Esophagus (tissue), 2 donors: ENCODE results near the gene MYT1. TPM values are rescaled to one million over a fixed set of nuclear protein-coding genes. Genes with fewer than 3 reads are reported as not detected.
"Not testable (repeated sequence)": the region's sequence is repeated elsewhere in the genome, so short reads cannot be mapped to it uniquely, and the experiment has no call there.

Source experiments
- H3K27ac ChIP-seq, 2 donors: one replicate each; pipeline ENCODE4 v1.5.1; 2013; ENCODE audit warnings: low read depth in 2 of 2, mild to moderate bottlenecking in 2 of 2, inconsistent platforms in 1 of 2, low read length in 1 of 2, moderate library complexity in 1 of 2
- H3K27me3 ChIP-seq, 2 donors: one replicate each; pipeline ENCODE4 v1.6.1; 2013; ENCODE audit warnings: low read length in 2 of 2, control low read depth in 1 of 2, mild to moderate bottlenecking in 1 of 2; ENCODE audit not compliant: insufficient read depth in 2 of 2, control insufficient read depth in 1 of 2
- H3K36me3 ChIP-seq, 2 donors: one replicate each; pipeline ENCODE4 v1.6.1; 2013; ENCODE audit warnings: low read length in 1 of 2; ENCODE audit not compliant: control insufficient read depth in 2 of 2, insufficient read depth in 2 of 2
- H3K4me1 ChIP-seq, 2 donors: one replicate each; pipeline ENCODE4 v1.6.1; 2013; ENCODE audit warnings: low read length in 1 of 2; ENCODE audit not compliant: control insufficient read depth in 2 of 2, insufficient read depth in 2 of 2
- H3K4me3 ChIP-seq, 2 donors: one replicate each; pipeline ENCODE4 v1.5.1; 2013; ENCODE audit warnings: low read length in 2 of 2, mild to moderate bottlenecking in 2 of 2, low read depth in 1 of 2, moderate library complexity in 1 of 2
- H3K9me3 ChIP-seq, 2 donors: one replicate each; pipeline ENCODE4 v1.6.1; 2013; ENCODE audit warnings: mild to moderate bottlenecking in 2 of 2, low read depth in 1 of 2, low read length in 1 of 2, moderate library complexity in 1 of 2; ENCODE audit not compliant: control insufficient read depth in 2 of 2, insufficient read depth in 1 of 2
- WGBS, 2 donors: extraction: QIAGEN DNeasy Blood & Tissue Kit; methylation state at CpG; one replicate each; pipeline ENCODE4 v1.1.7; 2013; 5-methylcytosine and 5-hydroxymethylcytosine counted together
- polyA plus RNA-seq, 2 donors: library from polyadenylated mRNA; stranded (reverse); fragments of 200-250 nt; gene quantifications; one replicate each; pipeline ENCODE4 v1.2.3, GENCODE V29; 2013
- donor health status: healthy with polysubstance abuse.
- donor health status: Bipolar disorder and iron deficiency.

The MYT1 gene
- polyA plus RNA-seq, 2 donors, result not detected

DNA sequence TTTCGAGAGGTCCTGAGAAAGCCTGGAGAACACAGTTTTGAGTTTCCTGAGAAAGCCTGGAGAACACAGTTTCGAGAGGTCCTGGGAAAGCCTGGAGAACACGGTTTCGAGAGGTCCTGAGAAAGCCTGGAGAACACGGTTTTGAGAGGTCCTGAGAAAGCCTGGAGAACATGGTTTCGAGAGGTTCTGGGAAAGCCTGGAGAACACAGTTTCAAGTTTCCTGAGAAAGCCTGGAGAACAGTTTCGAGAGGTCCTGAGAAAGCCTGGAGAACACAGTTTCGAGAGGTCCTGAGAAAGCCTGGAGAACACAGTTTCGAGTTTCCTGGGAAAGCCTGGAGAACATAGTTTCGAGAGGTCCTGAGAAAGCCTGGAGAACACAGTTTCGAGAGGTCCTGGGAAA lies 40.7 kb upstream of the MYT1 start:
- not testable (repeated sequence) for H3K27ac ChIP-seq, H3K27me3 ChIP-seq, H3K4me1 ChIP-seq, H3K36me3 ChIP-seq, H3K4me3 ChIP-seq, H3K9me3 ChIP-seq
- WGBS, 2 donors, result 84 to 85% methylated on average over 11 of the region's 11 CpGs

DNA sequence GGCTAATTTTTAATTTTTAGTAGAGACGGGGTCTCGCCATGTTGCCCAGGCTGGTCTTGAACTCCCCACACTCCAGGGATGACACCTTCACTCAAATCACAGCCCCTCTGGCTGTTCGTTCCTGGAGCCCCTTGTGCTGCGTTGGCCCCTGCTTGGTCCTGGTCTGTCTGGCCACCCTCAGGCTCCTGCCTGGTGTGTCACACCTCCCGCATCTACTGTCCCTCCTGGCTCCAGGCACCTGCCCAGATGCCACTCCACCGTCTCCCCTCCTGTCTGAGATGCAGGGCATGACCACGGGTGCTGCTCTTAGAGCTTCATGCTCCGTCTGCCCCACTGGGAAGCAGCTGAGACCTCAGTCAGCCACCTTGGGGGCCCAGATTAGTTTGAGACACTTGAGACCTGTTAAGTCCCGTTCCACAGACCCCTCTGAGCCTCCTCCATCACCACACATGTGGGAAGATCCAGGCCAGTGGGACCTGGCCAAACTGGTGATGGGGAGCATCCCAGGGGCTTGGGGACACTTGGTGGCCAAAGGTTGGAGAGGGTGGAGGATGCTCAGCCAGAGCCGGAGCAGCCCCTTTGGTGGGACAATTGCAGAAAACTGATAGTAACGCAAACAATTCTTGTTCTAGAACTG lies 35.0 kb upstream of the MYT1 start:
- Histone ChIP-seq H3K9me3 (no peaks in the 10 kb centered on the region), H3K4me1 (no peaks in the 10 kb centered on the region), H3K36me3 (no peaks in the 10 kb centered on the region), H3K27ac (no peak overlapping the region), H3K27me3 (no peaks in the 10 kb centered on the region), H3K4me3 (no peak overlapping the region)
- 81 to 83% methylated on average over 11 of the region's 11 CpGs for WGBS, 2 donors

DNA sequence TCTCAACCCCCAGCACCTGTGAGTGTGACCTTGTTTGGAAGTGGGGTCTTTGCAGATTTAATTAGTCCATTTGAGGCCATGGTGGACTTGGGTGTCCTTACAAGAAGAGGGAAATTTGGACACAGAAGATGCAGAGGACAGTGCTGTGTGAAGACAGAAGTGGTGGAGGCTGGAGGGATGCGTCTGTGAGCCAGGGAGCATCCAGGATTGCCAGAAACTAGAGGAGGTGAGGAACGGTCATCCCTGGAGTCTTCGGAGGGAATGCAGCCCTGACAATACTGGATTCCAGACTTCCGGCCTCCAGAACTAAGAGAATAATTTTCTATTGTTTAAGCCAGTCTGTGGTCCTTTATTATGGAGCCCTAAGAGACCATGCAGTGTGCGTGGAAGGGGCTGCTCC lies 34.0 kb upstream of the MYT1 start:
- Histone ChIP-seq H3K4me1 (no peaks in the 10 kb centered on the region), H3K27me3 (no peaks in the 10 kb centered on the region), H3K9me3 (no peaks in the 10 kb centered on the region), H3K36me3 (no peaks in the 10 kb centered on the region), H3K4me3 (no peak overlapping the region), H3K27ac (no peak overlapping the region)
- 67 to 73% methylated on average over 5 of the region's 5 CpGs for WGBS, 2 donors

DNA sequence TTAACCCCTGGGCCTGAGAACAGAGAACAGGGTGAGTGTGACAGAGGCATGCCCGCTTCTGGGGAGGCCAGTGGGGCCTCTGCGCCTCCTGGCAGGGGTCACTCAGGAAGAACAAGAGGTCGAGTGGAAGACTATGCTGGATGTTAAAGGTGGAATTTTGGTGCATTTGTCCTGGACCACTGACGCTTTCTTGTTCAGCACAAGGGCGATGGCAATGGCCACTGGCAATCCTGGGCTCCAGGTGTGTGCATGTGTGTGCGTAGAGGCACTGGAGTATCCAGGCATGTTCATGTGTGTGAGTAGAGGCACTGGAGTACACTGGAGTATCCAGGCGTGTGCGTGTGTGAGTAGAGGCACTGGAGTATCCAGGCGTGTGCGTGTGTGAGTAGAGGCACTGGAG lies 33.4 kb upstream of the MYT1 start:
- H3K4me3 ChIP-seq, result no peak overlapping the region
- H3K27me3 ChIP-seq, result no peaks in the 10 kb centered on the region
- H3K36me3 ChIP-seq, result no peaks in the 10 kb centered on the region
- H3K9me3 ChIP-seq, result no peaks in the 10 kb centered on the region
- H3K4me1 ChIP-seq, result no peaks in the 10 kb centered on the region
- WGBS, 2 donors, result 78 to 83% methylated on average over 10 of the region's 10 CpGs
- no peak overlapping the region for H3K27ac ChIP-seq

DNA sequence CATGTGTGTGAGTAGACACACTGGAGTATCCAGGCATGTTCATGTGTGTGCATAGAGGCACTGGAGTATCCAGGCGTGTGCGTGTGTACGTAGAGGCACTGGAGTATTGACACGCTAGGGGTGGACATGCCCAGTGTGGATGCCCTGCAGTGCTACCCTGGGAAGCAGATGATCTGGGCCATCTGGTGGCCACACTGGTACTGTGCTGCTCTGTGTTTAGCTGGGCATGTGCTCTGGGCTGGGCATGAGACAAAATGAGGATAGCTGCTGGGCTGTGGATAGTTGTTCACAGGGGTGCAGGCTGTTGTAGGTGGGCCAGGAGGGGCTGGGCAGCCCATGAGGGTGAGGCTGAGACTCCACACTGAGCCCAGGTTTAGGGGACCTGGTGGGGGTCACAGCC lies 32.8 kb upstream of the MYT1 start:
- Histone ChIP-seq H3K27me3 (no peaks in the 10 kb centered on the region), H3K27ac (no peak overlapping the region), H3K36me3 (no peaks in the 10 kb centered on the region), H3K9me3 (no peaks in the 10 kb centered on the region), H3K4me3 (no peak overlapping the region), H3K4me1 (no peaks in the 10 kb centered on the region)
- WGBS, 2 donors, result 65 to 75% methylated on average over 4 of the region's 4 CpGs

DNA sequence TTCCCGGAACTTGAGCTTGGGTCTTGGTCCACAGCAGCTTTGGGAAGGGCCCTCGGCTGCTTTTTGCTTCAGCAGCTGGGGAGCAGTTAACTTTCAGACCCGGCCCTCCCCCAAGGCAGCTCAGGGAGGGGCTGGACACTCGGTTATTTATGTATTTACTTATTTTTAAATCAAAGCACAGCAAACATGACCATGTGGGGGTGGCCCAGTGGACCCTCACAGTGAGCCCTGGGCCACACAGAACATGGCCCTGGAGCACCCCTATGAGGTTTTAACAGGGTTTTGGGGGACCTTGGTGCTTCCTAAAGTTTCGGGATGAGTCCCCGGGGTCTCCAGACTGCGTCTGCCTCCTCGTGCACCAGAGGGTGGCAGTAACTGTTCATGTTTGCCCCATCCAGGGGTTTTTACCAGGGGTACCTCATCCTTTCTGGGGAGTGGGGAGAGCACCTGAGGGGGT lies 30.3 kb upstream of the MYT1 start:
- 39 to 44% methylated on average over 8 of the region's 8 CpGs for WGBS, 2 donors
- no peaks in the 10 kb centered on the region for H3K27me3 ChIP-seq

DNA sequence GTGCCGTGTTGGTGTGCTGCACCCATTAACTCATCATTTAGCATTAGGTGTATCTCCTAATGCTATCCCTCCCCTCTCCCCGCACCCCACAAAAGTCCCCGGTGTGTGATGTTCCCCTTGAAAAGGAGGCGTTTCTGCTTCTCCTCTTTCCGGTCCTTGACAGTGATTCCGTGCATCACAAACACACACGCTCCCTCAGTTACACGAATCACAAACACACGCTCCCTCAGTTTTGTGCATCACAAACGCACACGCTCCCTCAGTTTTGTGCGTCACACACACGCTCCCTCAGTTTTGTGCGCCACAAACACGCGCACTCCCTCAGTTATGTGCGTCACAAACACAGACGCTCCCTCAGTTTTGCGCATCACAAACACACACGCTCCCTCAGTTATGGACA lies 29.5 kb upstream of the MYT1 start:
- not testable (repeated sequence) for H3K27ac ChIP-seq, H3K36me3 ChIP-seq, H3K4me1 ChIP-seq, H3K4me3 ChIP-seq, H3K27me3 ChIP-seq, H3K9me3 ChIP-seq
- 64 to 68% methylated on average over 20 of the region's 20 CpGs for WGBS, 2 donors

More for the DNA sequence above, 30.3 kb upstream of the MYT1 start:
- Histone ChIP-seq H3K4me3 (no peak overlapping the region), H3K9me3 (no peaks in the 10 kb centered on the region), H3K27ac (no peak overlapping the region), H3K4me1 (no peaks in the 10 kb centered on the region), H3K36me3 (no peaks in the 10 kb centered on the region)

DNA sequence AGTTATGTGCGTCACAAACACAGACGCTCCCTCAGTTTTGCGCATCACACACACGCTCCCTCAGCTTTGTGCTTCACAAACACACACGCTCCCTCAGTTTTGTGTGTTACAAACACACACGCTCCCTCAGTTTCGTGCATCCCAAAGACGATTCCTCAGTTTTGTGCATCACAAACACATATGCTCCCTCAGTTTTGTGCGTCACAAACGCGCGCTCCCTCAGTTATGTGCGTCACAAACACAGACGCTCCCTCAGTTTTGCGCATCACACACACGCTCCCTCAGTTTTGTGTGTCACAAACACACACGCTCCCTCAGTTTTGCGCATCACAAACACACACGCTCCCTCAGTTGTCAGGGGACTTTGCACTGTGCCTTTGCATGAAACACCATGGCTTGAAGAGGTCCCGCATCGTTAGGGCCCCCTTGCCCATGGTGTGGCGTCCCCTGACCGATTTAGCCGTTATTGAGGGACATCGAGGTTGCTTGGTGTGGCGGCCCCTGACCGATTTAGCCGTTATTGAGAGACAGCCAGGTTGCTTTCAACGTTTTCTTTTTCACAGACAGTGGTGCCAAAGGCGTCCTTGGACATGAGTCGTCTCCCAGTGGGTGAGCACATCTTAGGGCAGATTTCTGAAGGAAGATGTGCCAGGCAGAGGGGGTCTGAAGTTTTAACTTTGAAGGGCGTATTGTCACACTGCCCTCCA lies 28.1 kb upstream of the MYT1 start:
- H3K27me3 ChIP-seq, result no peaks in the 10 kb centered on the region
- WGBS, 2 donors, result 77% methylated on average over 32 of the region's 32 CpGs

DNA sequence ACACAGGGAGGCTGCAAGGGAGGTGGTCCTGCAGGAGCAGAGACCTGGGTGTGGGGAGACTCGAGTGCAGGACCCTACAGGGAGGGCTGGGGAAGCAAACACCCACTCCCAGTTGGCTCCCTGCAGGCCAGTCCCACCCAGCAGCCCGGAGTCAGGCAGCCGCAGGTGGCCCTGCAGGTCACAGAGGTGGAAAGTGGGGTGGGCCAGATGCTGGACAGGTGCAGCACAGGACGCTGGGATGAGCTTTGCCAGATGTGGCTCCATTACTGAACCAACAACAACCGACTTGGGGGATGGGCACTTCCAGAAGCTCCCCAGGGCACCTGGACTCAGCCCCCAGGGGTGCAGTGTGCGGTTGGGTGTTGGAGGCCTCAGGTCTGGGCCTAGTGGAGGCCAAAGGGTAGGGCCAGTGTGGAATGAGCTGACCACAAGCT lies 26.6 kb upstream of the MYT1 start:
- Histone ChIP-seq H3K9me3 (no peaks in the 10 kb centered on the region), H3K27me3 (no peaks in the 10 kb centered on the region), H3K4me3 (no peak overlapping the region), H3K4me1 (no peaks in the 10 kb centered on the region), H3K36me3 (no peaks in the 10 kb centered on the region), H3K27ac (no peak overlapping the region)
- 70 to 76% methylated on average over 6 of the region's 6 CpGs for WGBS, 2 donors

More for the DNA sequence above, 28.1 kb upstream of the MYT1 start:
- Histone ChIP-seq H3K27ac (no peak overlapping the region), H3K4me1 (no peaks in the 10 kb centered on the region), H3K4me3 (no peak overlapping the region), H3K36me3 (no peaks in the 10 kb centered on the region), H3K9me3 (no peaks in the 10 kb centered on the region)

DNA sequence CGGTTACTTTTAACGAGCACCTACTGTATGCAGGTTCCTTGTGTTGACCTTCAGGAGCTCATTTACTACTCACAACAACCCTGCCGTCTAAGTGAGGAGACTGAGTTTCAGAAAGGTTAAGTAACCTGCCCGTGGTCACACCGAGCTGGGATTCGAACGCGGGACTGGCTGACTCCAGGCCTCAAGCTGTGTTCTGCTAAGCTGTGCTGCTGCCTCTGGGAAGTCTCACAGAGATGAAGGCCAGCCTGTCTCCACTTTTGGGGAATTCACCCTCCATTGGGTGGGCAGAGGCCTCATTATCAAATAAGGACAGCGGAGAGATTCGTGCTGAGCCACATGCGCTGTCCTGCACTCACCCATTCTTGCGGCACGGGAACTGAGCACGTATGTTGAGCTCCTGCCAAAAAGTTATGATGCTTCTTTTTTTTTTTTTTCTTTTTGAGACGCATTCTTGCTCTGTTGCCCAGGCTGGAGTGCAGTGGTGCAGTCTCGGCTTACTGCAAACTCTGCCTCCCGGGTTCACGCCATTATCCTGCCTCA lies 25.9 kb upstream of the MYT1 start:
- Histone ChIP-seq H3K27ac (no peak overlapping the region), H3K4me3 (no peak overlapping the region), H3K27me3 (no peaks in the 10 kb centered on the region), H3K9me3 (no peaks in the 10 kb centered on the region), H3K36me3 (no peaks in the 10 kb centered on the region), H3K4me1 (no peaks in the 10 kb centered on the region)
- WGBS, 2 donors, result 76 to 79% methylated on average over 18 of the region's 18 CpGs
